Breast epithelium (tissue), 3 donors: Measurements from ENCODE around the gene GNB3.

ENCODE experiments used
- POLR2A ChIP-seq: fragments of 450-650 bp; IDR thresholded peaks from one replicate; pipeline ENCODE4 v1.6.1; 2016; ENCODE audit warnings: antibody characterized with exemption, mild to moderate bottlenecking, moderate library complexity
- POLR2AphosphoS5 ChIP-seq, 3 donors: sonication (generic); formaldehyde crosslinking; IDR thresholded peaks; one replicate each; pipeline ENCODE4 v1.6.1; 2017; ENCODE audit warnings: antibody characterized with exemption in 3 of 3
- TF ChIP-seq, protein P1 (sequence below), 3 donors: fragments of 450-650 bp; IDR thresholded peaks; one replicate each; pipeline ENCODE4 v1.5.1; 2016 to 2017; ENCODE audit warnings: antibody characterized with exemption in 3 of 3, mild to moderate bottlenecking in 3 of 3, moderate library complexity in 3 of 3

DNA sequence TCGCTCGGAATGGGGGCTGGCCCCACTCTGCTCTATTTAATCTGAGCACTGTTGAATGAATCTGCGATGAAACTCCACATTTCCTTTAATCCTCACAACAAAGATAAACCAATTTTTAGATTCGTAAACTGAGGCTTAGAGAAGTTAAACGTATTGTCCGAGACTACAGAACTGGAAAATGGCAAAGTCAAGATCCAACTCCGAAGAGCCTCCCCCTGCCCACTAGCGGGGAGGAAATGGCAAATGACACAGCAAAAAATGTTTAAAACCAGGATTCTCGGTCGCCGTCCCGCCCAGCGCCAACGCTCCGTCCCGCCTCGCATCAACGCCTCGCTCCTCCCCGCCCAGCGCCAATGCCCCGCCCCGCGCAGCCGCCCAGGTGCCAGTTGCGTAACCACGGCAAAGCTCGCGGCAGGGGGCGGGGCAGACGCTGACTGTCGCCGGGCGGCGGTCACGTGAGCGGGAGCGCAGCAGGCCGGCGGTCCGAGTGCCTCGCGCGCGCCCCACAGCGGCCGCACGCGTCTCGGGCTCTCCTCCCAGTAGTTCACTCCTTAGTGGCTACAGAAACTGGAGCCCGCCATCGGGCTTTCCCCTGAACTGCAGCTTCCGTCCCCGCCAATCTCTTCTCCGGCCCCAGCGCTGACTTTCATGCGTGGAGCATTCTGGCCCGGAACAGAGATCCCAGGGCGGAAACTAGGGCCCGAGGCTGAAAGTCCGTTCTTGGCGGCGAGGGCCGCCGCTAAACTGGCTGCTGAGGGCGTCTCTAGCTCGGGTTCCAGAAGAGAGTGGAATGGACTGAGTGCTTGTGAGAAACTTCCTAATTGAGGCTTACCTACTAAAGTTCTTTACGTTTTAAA lies 50.3 kb downstream of the GNB3 start:
- TF ChIP-seq, protein P1, sequence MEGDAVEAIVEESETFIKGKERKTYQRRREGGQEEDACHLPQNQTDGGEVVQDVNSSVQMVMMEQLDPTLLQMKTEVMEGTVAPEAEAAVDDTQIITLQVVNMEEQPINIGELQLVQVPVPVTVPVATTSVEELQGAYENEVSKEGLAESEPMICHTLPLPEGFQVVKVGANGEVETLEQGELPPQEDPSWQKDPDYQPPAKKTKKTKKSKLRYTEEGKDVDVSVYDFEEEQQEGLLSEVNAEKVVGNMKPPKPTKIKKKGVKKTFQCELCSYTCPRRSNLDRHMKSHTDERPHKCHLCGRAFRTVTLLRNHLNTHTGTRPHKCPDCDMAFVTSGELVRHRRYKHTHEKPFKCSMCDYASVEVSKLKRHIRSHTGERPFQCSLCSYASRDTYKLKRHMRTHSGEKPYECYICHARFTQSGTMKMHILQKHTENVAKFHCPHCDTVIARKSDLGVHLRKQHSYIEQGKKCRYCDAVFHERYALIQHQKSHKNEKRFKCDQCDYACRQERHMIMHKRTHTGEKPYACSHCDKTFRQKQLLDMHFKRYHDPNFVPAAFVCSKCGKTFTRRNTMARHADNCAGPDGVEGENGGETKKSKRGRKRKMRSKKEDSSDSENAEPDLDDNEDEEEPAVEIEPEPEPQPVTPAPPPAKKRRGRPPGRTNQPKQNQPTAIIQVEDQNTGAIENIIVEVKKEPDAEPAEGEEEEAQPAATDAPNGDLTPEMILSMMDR (IDR thresholded peaks at IDR 0.05) = peak; percentile 69 to 93 (median 74)
- TF ChIP-seq POLR2A (peak; percentile 43), POLR2AphosphoS5 (IDR thresholded peaks at IDR 0.05) (peak; percentile 75 to 92 (median 86))
